Measurements from ENCODE around the gene TNFRSF8.

The TNFRSF8 gene

GRCh38 chr1:12067900-12068821 lies 5.1 kb downstream of the TNFRSF8 start:
- ChIA-PET CTCF (no interaction called here), POLR2A (ENCODE audit: low non-redundant PET) (interaction anchor here (0.5 kb wide), 1 partner anchor 17 kb away, joined by 4 read pairs; no protein-coding TSS in a partner anchor)
- TF ChIP-seq, protein P1, sequence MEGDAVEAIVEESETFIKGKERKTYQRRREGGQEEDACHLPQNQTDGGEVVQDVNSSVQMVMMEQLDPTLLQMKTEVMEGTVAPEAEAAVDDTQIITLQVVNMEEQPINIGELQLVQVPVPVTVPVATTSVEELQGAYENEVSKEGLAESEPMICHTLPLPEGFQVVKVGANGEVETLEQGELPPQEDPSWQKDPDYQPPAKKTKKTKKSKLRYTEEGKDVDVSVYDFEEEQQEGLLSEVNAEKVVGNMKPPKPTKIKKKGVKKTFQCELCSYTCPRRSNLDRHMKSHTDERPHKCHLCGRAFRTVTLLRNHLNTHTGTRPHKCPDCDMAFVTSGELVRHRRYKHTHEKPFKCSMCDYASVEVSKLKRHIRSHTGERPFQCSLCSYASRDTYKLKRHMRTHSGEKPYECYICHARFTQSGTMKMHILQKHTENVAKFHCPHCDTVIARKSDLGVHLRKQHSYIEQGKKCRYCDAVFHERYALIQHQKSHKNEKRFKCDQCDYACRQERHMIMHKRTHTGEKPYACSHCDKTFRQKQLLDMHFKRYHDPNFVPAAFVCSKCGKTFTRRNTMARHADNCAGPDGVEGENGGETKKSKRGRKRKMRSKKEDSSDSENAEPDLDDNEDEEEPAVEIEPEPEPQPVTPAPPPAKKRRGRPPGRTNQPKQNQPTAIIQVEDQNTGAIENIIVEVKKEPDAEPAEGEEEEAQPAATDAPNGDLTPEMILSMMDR (conservative IDR thresholded peaks at IDR 0.05; ENCODE audit: low read depth): no peak
- peak; percentile 28 for DNase-seq (ENCODE audit: low spot score)
- no peak overlapping the region for H3K27ac ChIP-seq

DNA sequence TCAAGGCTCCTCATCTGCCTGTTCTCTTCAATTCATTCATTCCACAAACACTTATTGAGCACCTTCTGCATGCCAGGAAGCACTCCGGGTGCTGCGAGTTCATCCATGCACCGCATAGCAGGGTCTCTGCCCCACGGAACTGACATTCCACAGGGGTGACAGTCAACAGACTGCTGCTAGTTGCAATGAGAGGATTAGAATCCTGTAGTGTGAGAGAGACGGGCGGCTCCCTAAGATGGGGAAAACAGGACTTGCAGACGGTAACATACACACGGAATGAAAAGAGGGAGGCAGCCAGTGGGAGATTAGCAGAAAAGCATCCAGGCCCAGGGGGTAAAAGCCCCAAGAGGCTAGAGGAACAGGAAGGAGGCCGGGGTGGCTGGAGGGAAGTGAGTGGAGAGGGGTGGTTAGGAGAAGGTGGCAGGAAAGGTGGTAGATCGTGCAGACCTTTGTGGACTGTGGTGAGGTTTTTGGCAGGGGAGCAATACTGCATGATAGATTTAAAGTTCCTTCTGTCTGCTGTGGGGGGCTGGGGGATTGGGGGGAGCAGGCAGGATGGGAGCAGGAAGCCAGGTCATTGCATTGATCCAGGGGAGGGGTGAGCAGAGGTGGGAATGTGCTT lies 6.6 kb downstream of the TNFRSF8 start:
- TF ChIP-seq, protein P1 (conservative IDR thresholded peaks at IDR 0.05; ENCODE audit: low read depth): no peak
- DNase-seq (ENCODE audit: low spot score): no peak
- CTCF ChIA-PET: interaction anchor here (0.5 kb wide), 1 partner anchor 202 kb away, joined by 3 read pairs; no protein-coding TSS in a partner anchor
- no peak overlapping the region for H3K27ac ChIP-seq
- POLR2A ChIA-PET (ENCODE audit: low non-redundant PET): no interaction called here

- TF ChIP-seq, protein P1 (conservative IDR thresholded peaks at IDR 0.05; ENCODE audit: low read depth): no peak
- no peak overlapping the region for H3K27ac ChIP-seq
- ChIA-PET CTCF (interaction anchor here (1.0 kb wide), 1 partner anchor 159 kb away, joined by 5 read pairs; no protein-coding TSS in a partner anchor), POLR2A (ENCODE audit: low non-redundant PET) (no interaction called here)
- DNase-seq (ENCODE audit: low spot score): no peak
These were observed 8.8 kb downstream of the TNFRSF8 start for GRCh38 chr1:12071892-12072291.

GRCh38 chr1:12072741-12073140 lies 9.6 kb downstream of the TNFRSF8 start:
- H3K27ac ChIP-seq: no peak overlapping the region
- DNase-seq (ENCODE audit: low spot score): no peak
- ChIA-PET CTCF (no interaction called here), POLR2A (ENCODE audit: low non-redundant PET) (no interaction called here)
- TF ChIP-seq, protein P1 (conservative IDR thresholded peaks at IDR 0.05; ENCODE audit: low read depth): no peak

GRCh38 chr1:12073796-12074195 lies 10.7 kb downstream of the TNFRSF8 start:
- no peak overlapping the region for H3K27ac ChIP-seq
- CTCF ChIA-PET: interaction anchor here (0.7 kb wide), 1 partner anchor 51 kb away, joined by 6 read pairs; no protein-coding TSS in a partner anchor

More at GRCh38 chr1:12073796-12074195, 10.7 kb downstream of the TNFRSF8 start:
- no peak for DNase-seq (ENCODE audit: low spot score)
- POLR2A ChIA-PET (ENCODE audit: low non-redundant PET): interaction anchor here (0.6 kb wide), 1 partner anchor 155 kb away, joined by 4 read pairs; no protein-coding TSS in a partner anchor
- TF ChIP-seq, protein P1 (conservative IDR thresholded peaks at IDR 0.05; ENCODE audit: low read depth): no peak

Data from RWPE1 (cell line).